CD14-positive monocyte (primary cell): ENCODE results near the gene CYB5D1. TPM values are rescaled to one million over a fixed set of nuclear protein-coding genes. Genes with fewer than 3 reads are reported as not detected.

Experiments
- DNase-seq, 3 donors: peaks; one replicate each; pipeline ENCODE4 v3.0.0-alpha.2; 2011 to 2022
- H2AFZ ChIP-seq: 2 replicates; pipeline ENCODE4 v1.6.0; 2012; ENCODE audit warnings: mild to moderate bottlenecking, low read depth, low read length, inconsistent platforms; ENCODE audit not compliant: insufficient read depth, poor library complexity, severe bottlenecking
- H3K27ac ChIP-seq, 2 donors: 1 replicate in 1 of 2; 2 replicates in 1 of 2; pipeline ENCODE4 v1.5.1; 2012 to 2013; ENCODE audit warnings: low read length in 2 of 2, control low read depth in 1 of 2, inconsistent platforms in 1 of 2, low read depth in 1 of 2, mild to moderate bottlenecking in 1 of 2
- H3K27me3 ChIP-seq, 2 donors: one replicate each; pipeline versions ENCODE4 v1.6.0 to v1.6.1; 2011 to 2013; ENCODE audit warnings: low read length in 2 of 2; ENCODE audit not compliant: control insufficient read depth in 2 of 2, insufficient read depth in 2 of 2
- H3K36me3 ChIP-seq, 2 donors: replicated peaks in 1 of 2; 1 replicate in 1 of 2; 2 replicates in 1 of 2; pipeline versions ENCODE4 v1.5.1 to v1.6.1; 2012 to 2013; ENCODE audit warnings: low read length in 2 of 2, control low read depth in 1 of 2, inconsistent platforms in 1 of 2, mild to moderate bottlenecking in 1 of 2; ENCODE audit not compliant: insufficient read depth in 2 of 2, control insufficient read depth in 1 of 2
- H3K4me1 ChIP-seq, 2 donors: 1 replicate in 1 of 2; 2 replicates in 1 of 2; pipeline versions ENCODE4 v1.5.1 to v1.6.1; 2012 to 2013; ENCODE audit warnings: low read length in 2 of 2, control low read depth in 1 of 2, inconsistent platforms in 1 of 2, mild to moderate bottlenecking in 1 of 2, moderate library complexity in 1 of 2; ENCODE audit not compliant: insufficient read depth in 2 of 2, control insufficient read depth in 1 of 2
- H3K4me2 ChIP-seq: replicated peaks from 2 replicates; pipeline ENCODE3; 2012; ENCODE audit warnings: low read length, moderate library complexity, mild to moderate bottlenecking; ENCODE audit not compliant: poor library complexity, severe bottlenecking; ENCODE audit errors: extremely low read depth
- H3K4me3 ChIP-seq, 3 experiments: fragments of 200-600 bp in 1 of 3; sonication (generic) in 1 of 3; replicated peaks in 1 of 3; 1 replicate in 2 of 3; 2 replicates in 1 of 3; pipeline ENCODE4 v1.5.1; 2011 to 2013; ENCODE audit warnings: low read length in 3 of 3, mild to moderate bottlenecking in 3 of 3, control low read depth in 2 of 3, low read depth in 2 of 3, inconsistent platforms in 1 of 3, moderate library complexity in 1 of 3
- H3K79me2 ChIP-seq: 2 replicates; pipeline ENCODE4 v1.6.0; 2012; ENCODE audit warnings: mild to moderate bottlenecking, control low read depth, inconsistent platforms, low read length, moderate library complexity; ENCODE audit not compliant: insufficient read depth
- H3K9ac ChIP-seq: 2 replicates; pipeline ENCODE4 v1.6.0; 2017; ENCODE audit warnings: low read length, mild to moderate bottlenecking; ENCODE audit not compliant: insufficient read depth, poor library complexity, severe bottlenecking
- H3K9me3 ChIP-seq, 2 donors: replicated peaks in 1 of 2; 1 replicate in 1 of 2; 2 replicates in 1 of 2; pipeline versions ENCODE4 v1.5.1 to v1.6.1; 2012 to 2013; ENCODE audit warnings: low read length in 2 of 2, control low read depth in 1 of 2; ENCODE audit not compliant: control insufficient read depth in 1 of 2, insufficient read depth in 1 of 2
- H4K20me1 ChIP-seq: 2 replicates; pipeline ENCODE4 v1.6.0; 2012; ENCODE audit warnings: mild to moderate bottlenecking, low read length, control low read depth, moderate library complexity; ENCODE audit not compliant: insufficient read depth
- H3K27ac Mint-ChIP-seq, 7 donors: one replicate each; pipeline ENCODE4 v1.8.0; 2020; ENCODE audit warnings: mild to moderate bottlenecking in 7 of 7, mixed read lengths in 7 of 7, moderate library complexity in 6 of 7, inconsistent platforms in 2 of 7
- H3K27me3 Mint-ChIP-seq, 3 donors: one replicate each; pipeline ENCODE4 v1.8.0; 2021 to 2022; ENCODE audit warnings: low read depth in 3 of 3, mild to moderate bottlenecking in 3 of 3, mixed read lengths in 3 of 3, moderate library complexity in 3 of 3, inconsistent platforms in 1 of 3
- H3K36me3 Mint-ChIP-seq, 2 donors: one replicate each; pipeline ENCODE4 v1.8.0; 2020; ENCODE audit warnings: mixed read lengths in 2 of 2, inconsistent platforms in 1 of 2, mild to moderate bottlenecking in 1 of 2
- H3K4me1 Mint-ChIP-seq: one replicate; pipeline ENCODE4 v1.8.0; 2020; ENCODE audit warnings: mild to moderate bottlenecking, mixed read lengths
- H3K4me3 Mint-ChIP-seq, 2 donors: one replicate each; pipeline ENCODE4 v1.8.0; 2020; ENCODE audit warnings: mild to moderate bottlenecking in 2 of 2, mixed read lengths in 2 of 2, moderate library complexity in 1 of 2
- H3K9me3 Mint-ChIP-seq, 7 donors: one replicate each; pipeline ENCODE4 v1.8.0; 2020 to 2022; ENCODE audit warnings: mixed read lengths in 7 of 7, mild to moderate bottlenecking in 6 of 7, moderate library complexity in 6 of 7, inconsistent platforms in 2 of 7
- CTCF ChIP-seq: fragments of 200-600 bp; IDR thresholded peaks from one replicate; pipeline ENCODE4 v1.8.0; 2022; ENCODE audit warnings: antibody characterized with exemption, mild to moderate bottlenecking
- WGBS: methylation state at CpG from one replicate; pipeline ENCODE4 v1.1.5; 2013; ENCODE audit warnings: missing lambda C conversion rate; ENCODE audit not compliant: insufficient coverage; 5-methylcytosine and 5-hydroxymethylcytosine counted together
- intact Hi-C, 2 donors: fragments of 100-400 bp; cut with micrococcal nuclease; formaldehyde crosslinking; loops; one replicate each; pipeline versions ENCODE4 v1.15.0 to v1.15.1; 2023
- polyA plus RNA-seq, 3 donors: library from polyadenylated mRNA; depleted of rRNA in 1 of 3; unstranded in 2 of 3; stranded (reverse) in 1 of 3; fragments of 300-500 nt in 2 of 3; fragments of >200 nt in 1 of 3; fragmentation: Illumina TruSeq in 2 of 3; gene quantifications; 1 replicate in 2 of 3; 2 replicates in 1 of 3; pipeline ENCODE4 v1.2.3, GENCODE V29; 2012 to 2021

CYB5D1 gene
- polyA plus RNA-seq, 3 donors = 0.50 to 4.8 (median 0.98) TPM

GRCh38 chr17:7887482-7888183 lies 29.8 kb downstream of the CYB5D1 start:
- 0% methylated on average over 14 of the region's 35 CpGs for WGBS
- Histone ChIP-seq H3K4me2 (peak overlapping the region; percentile 99), H3K27me3 (no peaks in the 10 kb centered on the region), H3K79me2 (peaks cover 84% of the 10 kb centered on the region), H3K4me3 (peak overlapping the region; percentile 48 to 98 (median 89)), H3K36me3 (peaks cover 14 to 25% of the 10 kb centered on the region in 2 donors), H3K27ac (peak overlapping the region; percentile 79 to 82), H2AFZ (peak overlapping the region; percentile 97), H4K20me1 (peaks cover 13% of the 10 kb centered on the region), H3K9ac (peak overlapping the region; percentile 73), H3K4me1 (peaks cover 60 to 71% of the 10 kb centered on the region in 2 donors), H3K9me3 (no peaks in the 10 kb centered on the region)
- peaks cover 13% of the 10 kb centered on the region for H3K4me1 Mint-ChIP-seq
- peaks cover 19 to 27% of the 10 kb centered on the region in 2 donors for H3K36me3 Mint-ChIP-seq
- peaks cover 0 to 1% (median 1%) of the 10 kb centered on the region in 3 donors for H3K27me3 Mint-ChIP-seq
- intact Hi-C loops = no loop called here
- peak; percentile 25 to 49 (median 39) for DNase-seq
- no peak overlapping the region for H3K4me3 Mint-ChIP-seq
- TF ChIP-seq CTCF = no peak
- H3K27ac Mint-ChIP-seq = no peak overlapping the region
- H3K9me3 Mint-ChIP-seq = no peaks in the 10 kb centered on the region

DNA sequence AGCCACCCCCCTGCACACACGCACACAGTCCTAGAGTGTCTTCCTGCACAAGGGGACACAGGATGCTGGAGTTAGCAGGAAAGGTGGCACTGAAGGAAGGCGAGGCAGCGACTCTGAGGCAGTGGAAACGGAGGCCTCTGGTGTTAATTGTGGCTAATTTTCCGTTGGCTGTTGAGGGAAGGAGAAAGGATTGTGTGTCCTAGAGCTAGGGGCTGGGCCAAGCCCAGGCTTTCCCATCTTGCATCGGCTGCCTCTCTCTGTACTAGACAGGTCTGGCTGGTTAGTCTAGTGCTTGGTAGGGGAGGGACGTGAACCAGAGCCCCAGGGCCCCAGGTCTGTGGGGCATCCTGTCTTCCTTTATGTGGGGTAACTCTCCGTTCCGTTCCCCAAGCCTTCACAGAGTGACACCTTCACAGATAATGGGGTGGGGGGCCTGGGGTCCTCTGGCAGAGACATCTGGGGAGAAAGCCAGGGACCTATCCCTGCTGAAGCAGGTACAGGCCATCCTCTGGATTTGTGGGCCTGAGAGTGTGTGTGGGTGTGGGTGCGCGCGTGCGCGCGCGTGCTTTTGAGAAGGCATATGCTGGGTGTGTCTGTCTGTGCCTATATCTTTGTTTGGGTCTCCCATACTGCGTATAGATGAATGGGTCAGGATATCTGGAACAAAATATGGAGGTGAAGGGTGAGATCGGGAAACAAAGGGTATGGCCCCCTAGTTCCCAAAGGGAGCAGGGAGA lies 30.5 kb downstream of the CYB5D1 start, which contains the start of gene CHD3:
CHD3 (plus strand) TSS at position 606 of the 737 bp plus-strand sequence. CDS start 212 bp downstream, outside the sequence.
- peak within 1 kb of the TSS in 3 of 7 donors; percentile 68 to 92 (median 87) for H3K27ac Mint-ChIP-seq
- DNase-seq = no peak
- H3K9me3 ChIP-seq = no peaks in the 10 kb centered on the region
- H3K79me2 ChIP-seq = peaks cover 84% of the 10 kb centered on the region
- H3K36me3 Mint-ChIP-seq = peaks cover 23 to 31% of the 10 kb centered on the region in 2 donors
- peak within 1 kb of the TSS; percentile 48 to 98 (median 89) for H3K4me3 ChIP-seq
- H3K4me1 ChIP-seq = peaks cover 58 to 65% of the 10 kb centered on the region in 2 donors
- peak within 1 kb of the TSS; percentile 97 for H2AFZ ChIP-seq
- peaks cover 14 to 30% of the 10 kb centered on the region in 2 donors for H3K36me3 ChIP-seq
- H3K27me3 Mint-ChIP-seq = peaks cover 0 to 1% (median 1%) of the 10 kb centered on the region in 3 donors
- peak within 1 kb of the TSS; percentile 73 for H3K9ac ChIP-seq
- peaks cover 13% of the 10 kb centered on the region for H3K4me1 Mint-ChIP-seq
- TF ChIP-seq CTCF = no peak
- H3K4me3 Mint-ChIP-seq = no peak within 1 kb of the TSS
- intact Hi-C loops = no loop called here
- no peaks in the 10 kb centered on the region for H3K27me3 ChIP-seq
- no peaks in the 10 kb centered on the region for H3K9me3 Mint-ChIP-seq
- H4K20me1 ChIP-seq = peaks cover 13% of the 10 kb centered on the region
- WGBS = 59% methylated on average over 14 of the region's 18 CpGs
- peak within 1 kb of the TSS; percentile 99 for H3K4me2 ChIP-seq
- peak within 1 kb of the TSS; percentile 79 to 82 for H3K27ac ChIP-seq
